Measurements from ENCODE around the gene CNIH2.

DNA sequence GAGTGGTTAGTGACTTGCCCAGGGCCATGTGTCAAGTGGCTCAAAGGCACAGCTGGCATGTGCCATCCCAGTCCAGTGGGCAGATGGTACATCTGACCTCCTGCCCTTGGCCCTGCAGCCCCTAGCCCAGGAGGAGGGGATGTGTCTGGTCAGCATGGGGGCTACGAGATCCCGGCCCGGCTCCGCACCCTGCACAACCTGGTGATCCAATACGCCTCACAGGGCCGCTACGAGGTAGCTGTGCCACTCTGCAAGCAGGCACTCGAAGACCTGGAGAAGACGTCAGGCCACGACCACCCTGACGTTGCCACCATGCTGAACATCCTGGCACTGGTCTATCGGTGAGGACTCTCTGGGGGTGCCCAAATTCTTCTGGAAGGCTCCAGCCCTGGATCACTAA is 15.3 kb upstream of the CNIH2 start:
- TF ChIP-seq, protein P1, sequence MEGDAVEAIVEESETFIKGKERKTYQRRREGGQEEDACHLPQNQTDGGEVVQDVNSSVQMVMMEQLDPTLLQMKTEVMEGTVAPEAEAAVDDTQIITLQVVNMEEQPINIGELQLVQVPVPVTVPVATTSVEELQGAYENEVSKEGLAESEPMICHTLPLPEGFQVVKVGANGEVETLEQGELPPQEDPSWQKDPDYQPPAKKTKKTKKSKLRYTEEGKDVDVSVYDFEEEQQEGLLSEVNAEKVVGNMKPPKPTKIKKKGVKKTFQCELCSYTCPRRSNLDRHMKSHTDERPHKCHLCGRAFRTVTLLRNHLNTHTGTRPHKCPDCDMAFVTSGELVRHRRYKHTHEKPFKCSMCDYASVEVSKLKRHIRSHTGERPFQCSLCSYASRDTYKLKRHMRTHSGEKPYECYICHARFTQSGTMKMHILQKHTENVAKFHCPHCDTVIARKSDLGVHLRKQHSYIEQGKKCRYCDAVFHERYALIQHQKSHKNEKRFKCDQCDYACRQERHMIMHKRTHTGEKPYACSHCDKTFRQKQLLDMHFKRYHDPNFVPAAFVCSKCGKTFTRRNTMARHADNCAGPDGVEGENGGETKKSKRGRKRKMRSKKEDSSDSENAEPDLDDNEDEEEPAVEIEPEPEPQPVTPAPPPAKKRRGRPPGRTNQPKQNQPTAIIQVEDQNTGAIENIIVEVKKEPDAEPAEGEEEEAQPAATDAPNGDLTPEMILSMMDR (IDR thresholded peaks at IDR 0.05; ENCODE audit: poor library complexity, severe bottlenecking), result no peak
- no peak for TF ChIP-seq EP300 (conservative IDR thresholded peaks at IDR 0.05; ENCODE audit: poor library complexity, severe bottlenecking)

Measured in neural cell (in vitro differentiated cells).